Head of caudate nucleus (tissue), 42 donors: ENCODE data around the gene PPDPF.

ENCODE experiments used
- DNase-seq, 42 donors: peaks; one replicate each; pipeline versions ENCODE4 v3.0.0 to v3.0.0-alpha.2; 2020 to 2021; ENCODE audit warnings: mixed read lengths in 7 of 42
- intact Hi-C: fragments of 100-400 bp; cut with DNase I; formaldehyde crosslinking; loops from one replicate; pipeline ENCODE4 v1.15.0; 2022

PPDPF gene

GRCh38 chr20:63497946-63498935 lies 22.3 kb upstream of the PPDPF start:
- peak in 3 of 42 donors; percentile 39 to 66 (median 44) for DNase-seq
- intact Hi-C loops = no loop called here

GRCh38 chr20:63498960-63499337 lies 21.6 kb upstream of the PPDPF start, which contains the start of gene EEF1A2:
EEF1A2 (minus strand) TSS chr20:63499083; CDS start chr20:63497763, 1,320 bp downstream.
- intact Hi-C loops = no loop called here
- DNase-seq = peak in 41 of 42 donors; percentile 22 to 84 (median 68)

- intact Hi-C loops = no loop called here
- DNase-seq = peak in 1 of 42 donors; percentile 6
Measured at GRCh38 chr20:63499338-63499969, 21.1 kb upstream of the PPDPF start.

GRCh38 chr20:63500151-63500901 lies 20.2 kb upstream of the PPDPF start:
- DNase-seq = peak in 1 of 42 donors; percentile 29
- intact Hi-C loops = loop anchor here (10.0 kb wide), 1 partner anchor 354 kb away; no protein-coding TSS in a partner anchor

GRCh38 chr20:63500902-63501817 lies 19.4 kb upstream of the PPDPF start:
- intact Hi-C loops = loop anchor here (10.0 kb wide), 1 partner anchor 354 kb away; no protein-coding TSS in a partner anchor
- DNase-seq = peak in 1 of 42 donors; percentile 29

GRCh38 chr20:63501818-63502670 lies 18.5 kb upstream of the PPDPF start:
- peak; percentile 63 to 93 (median 86) for DNase-seq

GRCh38 chr20:63502671-63503172 lies 17.8 kb upstream of the PPDPF start:
- intact Hi-C loops = loop anchor here (10.0 kb wide), 1 partner anchor 352 kb away; no protein-coding TSS in a partner anchor
- DNase-seq = peak in 2 of 42 donors; percentile 26 to 35

More at GRCh38 chr20:63501818-63502670, 18.5 kb upstream of the PPDPF start:
- intact Hi-C loops = loop anchor here (10.0 kb wide), 1 partner anchor 353 kb away; no protein-coding TSS in a partner anchor

- intact Hi-C loops = loop anchor here (10.0 kb wide), 1 partner anchor 351 kb away; no protein-coding TSS in a partner anchor
- DNase-seq = peak in 2 of 42 donors; percentile 1 to 17
Measured at GRCh38 chr20:63503524-63503923, 17.0 kb upstream of the PPDPF start.

GRCh38 chr20:63504642-63505041 lies 15.9 kb upstream of the PPDPF start:
- no peak for DNase-seq
- intact Hi-C loops = loop anchor here (10.0 kb wide), 1 partner anchor 350 kb away; no protein-coding TSS in a partner anchor

- no peak for DNase-seq
- intact Hi-C loops = loop anchor here (10.0 kb wide), 1 partner anchor 350 kb away; no protein-coding TSS in a partner anchor
Measured at GRCh38 chr20:63505281-63505680, 15.3 kb upstream of the PPDPF start.

GRCh38 chr20:63505723-63506122 lies 14.8 kb upstream of the PPDPF start:
- intact Hi-C loops = loop anchor here (10.0 kb wide), 1 partner anchor 349 kb away; no protein-coding TSS in a partner anchor
- DNase-seq = no peak

- intact Hi-C loops = loop anchor here (10.0 kb wide), 1 partner anchor 348 kb away; no protein-coding TSS in a partner anchor
- peak in 1 of 42 donors; percentile 0 for DNase-seq
Measured at GRCh38 chr20:63507083-63507743, 13.4 kb upstream of the PPDPF start.

GRCh38 chr20:63508072-63508768 lies 12.3 kb upstream of the PPDPF start:
- intact Hi-C loops = loop anchor here (10.0 kb wide), 1 partner anchor 347 kb away; no protein-coding TSS in a partner anchor
- DNase-seq = peak in 1 of 42 donors; percentile 0

GRCh38 chr20:63509088-63509564 lies 11.4 kb upstream of the PPDPF start:
- DNase-seq = no peak
- intact Hi-C loops = loop anchor here (10.0 kb wide), 1 partner anchor 346 kb away; no protein-coding TSS in a partner anchor

GRCh38 chr20:63513207-63513606 lies 7.4 kb upstream of the PPDPF start:
- intact Hi-C loops = no loop called here
- no peak for DNase-seq
